AG04450 (cell line): ENCODE measurements around the gene BRD2. TPM values are rescaled to one million over a fixed set of nuclear protein-coding genes. Genes with fewer than 3 reads are reported as not detected.

Source experiments
- CTCF ChIA-PET: fragments of 300-600, 350-600 bp; formaldehyde crosslinking; extraction: SDS; loops from one replicate; lab custom pipeline; 2022; ENCODE audit warnings: antibody characterized with exemption, inconsistent platforms; lab: Charles Lee
- POLR2A ChIA-PET: fragments of 350-600 bp; formaldehyde crosslinking; extraction: SDS; loops from one replicate; lab custom pipeline; 2021; ENCODE audit warnings: antibody characterized with exemption, inconsistent platforms; lab: Yijun Ruan, JAX
- DNase-seq: peaks from one replicate; pipeline ENCODE4 v3.0.0-alpha.2; 2011; ENCODE audit warnings: low read depth, low spot score
- H3K27ac ChIP-seq: one replicate; pipeline ENCODE4 v1.5.1; 2012; ENCODE audit warnings: low read depth, low read length, control low read depth
- H3K27me3 ChIP-seq: one replicate; pipeline ENCODE4 v1.6.0; 2012; ENCODE audit warnings: low read length; ENCODE audit not compliant: control insufficient read depth, insufficient read depth
- H3K4me3 ChIP-seq: 2 replicates; pipeline ENCODE4 v1.5.1; 2011; ENCODE audit warnings: mild to moderate bottlenecking, low read depth, low read length, control low read depth
- H3K9me3 ChIP-seq: 2 replicates; pipeline ENCODE4 v1.5.1; 2012; ENCODE audit warnings: low read length; ENCODE audit not compliant: control insufficient read depth, insufficient read depth
- CTCF ChIP-seq: IDR thresholded peaks from 2 replicates; pipeline ENCODE4 v1.5.1; 2011; ENCODE audit warnings: low read depth, low read length, control low read depth, inconsistent platforms
- polyA plus RNA-seq: library from polyadenylated mRNA; depleted of rRNA; stranded (reverse); fragments of >200 nt; gene quantifications from 2 replicates; pipeline ENCODE4 v1.2.3, GENCODE V29; 2011

Gene BRD2
- polyA plus RNA-seq, 1 experiment = 138 TPM

- Histone ChIP-seq H3K4me3 (no peak overlapping the region), H3K27me3 (peaks cover 42% of the 10 kb centered on the region), H3K27ac (no peak overlapping the region), H3K9me3 (no peaks in the 10 kb centered on the region)
- ChIA-PET POLR2A (no interaction called here), CTCF (interaction anchor here (0.6 to 5.7 kb wide), 32 partner anchors 9 to 287 kb away, joined by 3 to 72 read pairs (median 4); partner anchors contain the start of genes HLA-DPA1, HLA-DPB1 and TAP2)
- DNase-seq = peak; percentile 73
- peak; percentile 69 for TF ChIP-seq CTCF
Observed at GRCh38 chr6:33014841-33015634, 46.6 kb downstream of the BRD2 start.

GRCh38 chr6:33015798-33016197, 47.4 kb downstream of the BRD2 start:
- POLR2A ChIA-PET = no interaction called here
- Histone ChIP-seq H3K4me3 (no peak overlapping the region), H3K27me3 (peaks cover 35% of the 10 kb centered on the region), H3K27ac (no peak overlapping the region), H3K9me3 (no peaks in the 10 kb centered on the region)
- TF ChIP-seq CTCF = no peak
- CTCF ChIA-PET = interaction anchor here (0.6 to 5.7 kb wide), 9 partner anchors 57 to 233 kb away, joined by 3 to 72 read pairs (median 4); partner anchors contain the start of genes HLA-DPA1 and TAP2
- DNase-seq = no peak

GRCh38 chr6:33017018-33017417, 48.6 kb downstream of the BRD2 start:
- peaks cover 37% of the 10 kb centered on the region for H3K27me3 ChIP-seq
- ChIA-PET POLR2A (no interaction called here), CTCF (interaction anchor here (1.0 to 5.7 kb wide), 5 partner anchors 33 to 231 kb away, joined by 3 to 72 read pairs (median 10); no protein-coding TSS in a partner anchor)
- H3K27ac ChIP-seq = no peak overlapping the region
- no peak for DNase-seq
- no peaks in the 10 kb centered on the region for H3K9me3 ChIP-seq
- no peak for TF ChIP-seq CTCF
- no peak overlapping the region for H3K4me3 ChIP-seq

GRCh38 chr6:33017694-33018353, 49.4 kb downstream of the BRD2 start:
- CTCF ChIA-PET = interaction anchor here (0.5 to 5.7 kb wide), 7 partner anchors 10 to 231 kb away, joined by 3 to 72 read pairs (median 4); partner anchors contain the start of gene TAP2
- POLR2A ChIA-PET = no interaction called here

More at GRCh38 chr6:33017694-33018353, 49.4 kb downstream of the BRD2 start:
- Histone ChIP-seq H3K9me3 (no peaks in the 10 kb centered on the region), H3K4me3 (no peak overlapping the region), H3K27ac (no peak overlapping the region), H3K27me3 (peaks cover 34% of the 10 kb centered on the region)
- TF ChIP-seq CTCF = no peak
- no peak for DNase-seq
